AG04449 (cell line): ENCODE measurements around the gene SCMH1.

Source experiments
- CTCF ChIA-PET: fragments of 350-600 bp; formaldehyde crosslinking; extraction: SDS; loops from one replicate; lab custom pipeline; 2021; ENCODE audit warnings: antibody characterized with exemption; lab: Yijun Ruan, JAX
- POLR2A ChIA-PET: fragments of 400-600, 350-600 bp; formaldehyde crosslinking; extraction: SDS; loops from one replicate; lab custom pipeline; 2020; ENCODE audit warnings: antibody characterized with exemption, inconsistent platforms; lab: Yijun Ruan, JAX
- DNase-seq: peaks from one replicate; pipeline ENCODE4 v3.0.0-alpha.2; 2010; ENCODE audit warnings: low read depth, low spot score
- H3K4me3 ChIP-seq: 2 replicates; pipeline ENCODE4 v1.5.1; 2011; ENCODE audit warnings: low read depth, mild to moderate bottlenecking, control low read depth, low read length
- CTCF ChIP-seq: IDR thresholded peaks from one replicate; pipeline ENCODE4 v1.5.1; 2011; ENCODE audit warnings: mild to moderate bottlenecking, moderate library complexity, low read length, control low read depth, inconsistent platforms; ENCODE audit not compliant: insufficient read depth; ENCODE audit errors: missing control alignments

The SCMH1 gene

GRCh38 chr1:41037116-41037903 is 204.8 kb downstream of the SCMH1 start:
- TF ChIP-seq CTCF = no peak
- no peak overlapping the region for H3K4me3 ChIP-seq
- CTCF ChIA-PET = interaction anchor here (1.0 kb wide), 1 partner anchor 16 kb away, joined by 4 read pairs; the partner anchor contains the start of gene SLFNL1
- no peak for DNase-seq
- POLR2A ChIA-PET = no interaction called here

- CTCF ChIA-PET = interaction anchor here (1.5 kb wide), 1 partner anchor 90 kb away, joined by 5 read pairs; no protein-coding TSS in a partner anchor
- no peak for TF ChIP-seq CTCF
- no peak for DNase-seq
- POLR2A ChIA-PET = no interaction called here
- no peak overlapping the region for H3K4me3 ChIP-seq
Measured at GRCh38 chr1:41033272-41033671, 208.8 kb downstream of the SCMH1 start.

- DNase-seq = no peak
- ChIA-PET POLR2A (no interaction called here), CTCF (no interaction called here)
- no peak for TF ChIP-seq CTCF
- H3K4me3 ChIP-seq = no peak overlapping the region
Measured at GRCh38 chr1:41032147-41032546, 210.0 kb downstream of the SCMH1 start.

GRCh38 chr1:41030872-41031616 is 211.1 kb downstream of the SCMH1 start:
- no peak for TF ChIP-seq CTCF
- H3K4me3 ChIP-seq = no peak overlapping the region
- CTCF ChIA-PET = no interaction called here
- POLR2A ChIA-PET = no interaction called here
- DNase-seq = no peak

- ChIA-PET CTCF (interaction anchor here (1.4 kb wide), 1 partner anchor 213 kb away, joined by 3 read pairs; no protein-coding TSS in a partner anchor), POLR2A (no interaction called here)
- no peak for DNase-seq
- H3K4me3 ChIP-seq = no peak overlapping the region
- TF ChIP-seq CTCF = no peak
Measured at GRCh38 chr1:41028034-41028642, 214.0 kb downstream of the SCMH1 start.
